ENCODE results near the gene ADGRE3.

ADGRE3 gene

DNA sequence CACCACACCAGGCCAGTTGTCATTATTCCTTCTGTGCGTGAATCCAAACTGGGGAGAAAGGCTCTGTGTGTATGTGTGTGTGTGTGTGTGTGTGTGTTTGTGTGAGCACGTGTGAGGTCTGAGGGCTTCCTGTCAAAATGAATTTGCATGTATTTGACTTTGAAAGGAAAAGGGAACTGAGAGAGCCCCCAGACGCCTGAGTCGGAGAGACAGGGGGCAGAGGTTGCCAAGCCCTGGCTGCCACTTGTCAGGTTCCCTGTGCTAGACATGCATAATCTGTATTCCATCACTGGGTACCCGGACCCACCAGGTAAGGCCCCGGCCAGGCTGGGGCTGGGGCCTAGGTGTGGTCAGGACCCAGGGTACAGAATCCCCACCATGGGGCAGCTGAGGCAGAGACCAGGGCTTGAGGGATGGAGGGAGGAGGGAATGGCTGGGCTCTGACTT lies 91.7 kb downstream of the ADGRE3 start, which contains the start of gene CLEC17A:
Gene CLEC17A, plus strand, starts transcription at position 191 of the 447 bp plus-strand sequence. Its CDS starts 77 bp downstream, at position 268.
- DNase-seq (ENCODE audit: extremely low read depth, low read depth) = no peak
- no peak within 1 kb of the TSS for H3K4me3 ChIP-seq (replicated peaks; ENCODE audit: low read depth, low read length)
- TF ChIP-seq, protein P1, sequence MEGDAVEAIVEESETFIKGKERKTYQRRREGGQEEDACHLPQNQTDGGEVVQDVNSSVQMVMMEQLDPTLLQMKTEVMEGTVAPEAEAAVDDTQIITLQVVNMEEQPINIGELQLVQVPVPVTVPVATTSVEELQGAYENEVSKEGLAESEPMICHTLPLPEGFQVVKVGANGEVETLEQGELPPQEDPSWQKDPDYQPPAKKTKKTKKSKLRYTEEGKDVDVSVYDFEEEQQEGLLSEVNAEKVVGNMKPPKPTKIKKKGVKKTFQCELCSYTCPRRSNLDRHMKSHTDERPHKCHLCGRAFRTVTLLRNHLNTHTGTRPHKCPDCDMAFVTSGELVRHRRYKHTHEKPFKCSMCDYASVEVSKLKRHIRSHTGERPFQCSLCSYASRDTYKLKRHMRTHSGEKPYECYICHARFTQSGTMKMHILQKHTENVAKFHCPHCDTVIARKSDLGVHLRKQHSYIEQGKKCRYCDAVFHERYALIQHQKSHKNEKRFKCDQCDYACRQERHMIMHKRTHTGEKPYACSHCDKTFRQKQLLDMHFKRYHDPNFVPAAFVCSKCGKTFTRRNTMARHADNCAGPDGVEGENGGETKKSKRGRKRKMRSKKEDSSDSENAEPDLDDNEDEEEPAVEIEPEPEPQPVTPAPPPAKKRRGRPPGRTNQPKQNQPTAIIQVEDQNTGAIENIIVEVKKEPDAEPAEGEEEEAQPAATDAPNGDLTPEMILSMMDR (IDR thresholded peaks at IDR 0.05; ENCODE audit: low read depth, low read length, missing control alignments) = no peak

DNA sequence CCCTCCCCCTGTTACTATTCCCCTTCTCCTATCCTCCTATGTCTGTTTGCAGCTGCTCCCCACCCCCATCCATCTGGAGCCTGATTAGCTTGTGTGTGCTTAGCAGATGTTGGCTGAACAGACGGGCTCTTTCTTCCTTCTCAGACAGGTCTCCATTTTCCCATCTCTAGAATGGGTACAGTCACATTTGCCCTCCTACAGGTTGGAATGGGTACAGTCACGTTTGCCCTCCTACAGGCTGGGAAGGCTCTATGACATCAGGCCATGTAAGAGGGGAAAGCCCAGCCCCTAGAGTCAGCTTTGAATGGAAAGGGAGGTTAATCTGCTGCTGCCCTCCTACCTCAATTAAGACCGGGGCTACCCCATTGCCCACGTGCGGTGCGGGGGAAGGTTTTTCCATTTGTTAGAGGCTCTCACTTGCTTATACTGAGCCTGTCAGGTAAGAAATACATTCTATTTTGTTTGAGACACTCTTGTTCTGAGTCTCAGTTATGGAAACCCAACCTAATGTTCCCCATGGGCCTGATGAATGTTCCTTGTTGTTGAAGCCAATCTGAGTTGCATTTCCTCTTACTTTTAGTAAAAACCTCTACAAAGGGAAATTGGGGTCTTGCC lies 93.9 kb downstream of the ADGRE3 start:
- TF ChIP-seq, protein P1 (IDR thresholded peaks at IDR 0.05; ENCODE audit: low read depth, low read length, missing control alignments) = no peak
- DNase-seq (ENCODE audit: extremely low read depth, low read depth) = no peak
- H3K4me3 ChIP-seq (replicated peaks; ENCODE audit: low read depth, low read length) = no peak overlapping the region

DNA sequence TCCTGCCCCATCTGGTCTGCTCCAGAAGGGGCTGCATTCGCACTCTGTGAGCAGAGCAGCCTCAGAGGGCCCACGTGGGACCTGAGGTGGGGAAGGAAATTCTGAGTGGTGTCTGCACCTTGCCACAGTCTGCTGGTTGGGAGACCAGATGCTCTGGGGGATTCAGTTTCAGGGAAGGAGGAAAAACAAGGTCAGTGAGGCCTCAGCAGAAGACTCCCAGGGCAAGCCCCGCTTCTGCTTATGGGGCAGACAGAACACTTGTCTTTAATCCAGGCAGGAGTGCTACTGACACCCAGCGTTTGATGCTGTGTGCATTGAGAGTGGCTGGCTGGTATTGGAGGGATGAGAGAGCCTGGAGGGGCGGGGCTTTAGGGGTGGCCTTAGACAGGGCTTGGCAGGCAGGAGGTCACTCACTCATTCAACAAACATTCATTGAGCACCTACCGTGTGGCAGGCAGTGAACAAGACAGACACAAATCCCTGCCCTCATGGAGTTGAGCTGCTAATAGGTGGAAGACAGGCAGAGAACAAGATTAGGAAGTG lies 96.7 kb downstream of the ADGRE3 start:
- no peak for DNase-seq (ENCODE audit: extremely low read depth, low read depth)
- TF ChIP-seq, protein P1 (IDR thresholded peaks at IDR 0.05; ENCODE audit: low read depth, low read length, missing control alignments) = no peak
- H3K4me3 ChIP-seq (replicated peaks; ENCODE audit: low read depth, low read length) = no peak overlapping the region

DNA sequence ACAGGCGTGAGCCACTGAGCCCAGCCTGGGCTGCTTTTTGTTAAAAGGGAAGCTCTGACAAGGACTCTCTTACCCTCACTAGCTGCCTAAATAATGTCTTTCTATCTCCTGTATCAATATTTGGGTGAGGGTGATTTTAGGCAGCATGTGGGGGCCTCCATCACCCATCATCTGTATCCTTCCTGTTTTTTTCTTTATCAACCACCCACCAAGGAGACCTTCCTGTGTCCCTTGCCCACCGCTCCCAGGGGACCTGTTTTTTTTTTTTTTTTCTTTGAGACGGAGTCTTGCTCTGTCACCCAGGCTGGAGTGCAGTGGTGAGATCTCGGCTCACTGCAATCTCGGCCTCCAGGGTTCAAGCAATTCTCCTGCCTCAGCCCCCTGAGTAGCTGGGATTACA lies 97.4 kb downstream of the ADGRE3 start:
- no peak overlapping the region for H3K4me3 ChIP-seq (replicated peaks; ENCODE audit: low read depth, low read length)
- DNase-seq (ENCODE audit: extremely low read depth, low read depth) = no peak
- TF ChIP-seq, protein P1 (IDR thresholded peaks at IDR 0.05; ENCODE audit: low read depth, low read length, missing control alignments) = no peak

DNA sequence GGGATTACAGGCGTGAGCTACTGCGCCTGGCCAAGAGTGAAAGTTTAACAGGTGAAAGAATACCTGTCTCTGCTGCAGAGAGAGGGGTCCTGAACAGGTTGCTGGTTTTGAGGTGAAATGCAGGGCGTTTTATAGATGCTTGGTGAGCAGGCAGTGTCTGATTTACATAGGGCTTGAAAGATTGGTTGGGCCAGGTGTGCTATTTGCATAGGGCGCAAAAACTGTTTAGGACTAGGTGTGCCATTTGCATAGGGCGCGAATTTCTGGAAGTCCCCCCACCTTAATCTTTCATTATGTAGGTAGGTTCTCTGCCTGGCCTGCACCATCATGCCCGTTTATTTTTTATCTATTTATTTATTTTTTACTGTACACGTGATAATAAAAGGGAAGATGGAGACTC lies 98.3 kb downstream of the ADGRE3 start:
- H3K4me3 ChIP-seq (replicated peaks; ENCODE audit: low read depth, low read length) = no peak overlapping the region
- DNase-seq (ENCODE audit: extremely low read depth, low read depth) = no peak
- TF ChIP-seq, protein P1 (IDR thresholded peaks at IDR 0.05; ENCODE audit: low read depth, low read length, missing control alignments) = no peak

DNA sequence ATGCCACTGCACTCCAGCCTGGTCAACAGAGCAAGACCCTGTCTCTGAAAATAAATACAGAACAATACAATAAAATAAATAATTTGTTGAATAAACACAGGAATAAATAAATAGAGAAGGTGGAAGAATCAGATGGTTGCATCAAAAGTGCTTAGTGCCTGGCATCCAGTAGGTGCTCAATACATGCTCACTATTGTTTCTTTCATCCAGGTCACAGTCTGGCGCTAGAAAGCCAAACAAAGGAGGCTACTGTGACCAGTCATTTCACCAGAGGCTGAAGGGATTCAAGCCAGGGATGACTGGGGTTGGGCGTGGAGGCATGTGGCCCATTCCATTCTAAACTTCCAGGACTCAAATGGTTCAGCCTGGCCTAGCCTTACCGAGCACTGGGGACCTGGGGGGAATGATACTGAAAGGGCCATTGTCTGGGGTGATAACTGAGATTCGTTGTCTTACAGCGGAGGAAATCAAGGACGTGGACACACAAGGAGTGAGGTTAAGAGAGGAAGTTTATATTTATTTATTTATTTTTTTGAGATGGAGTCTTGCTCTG lies 99.1 kb downstream of the ADGRE3 start:
- no peak for DNase-seq (ENCODE audit: extremely low read depth, low read depth)
- TF ChIP-seq, protein P1 (IDR thresholded peaks at IDR 0.05; ENCODE audit: low read depth, low read length, missing control alignments) = no peak
- no peak overlapping the region for H3K4me3 ChIP-seq (replicated peaks; ENCODE audit: low read depth, low read length)
